Spleen (tissue), 7 donors: ENCODE results near the gene RMC1.

Source experiments
- CTCF ChIP-seq, 11 experiments: fragments of 200-600 bp in 7 of 11; fragments of 450-650 bp in 4 of 11; sonication (generic) in 4 of 11; IDR thresholded peaks in 8 of 11; conservative IDR thresholded peaks in 3 of 11; 1 replicate in 7 of 11; 2 replicates in 4 of 11; pipeline versions ENCODE4 v1.4.0 to v1.8.0; 2016 to 2021; ENCODE audit warnings: antibody characterized with exemption in 11 of 11, inconsistent platforms in 4 of 11, mild to moderate bottlenecking in 1 of 11
- POLR2A ChIP-seq, 3 donors: fragments of 450-650 bp; IDR thresholded peaks; one replicate each; pipeline ENCODE4 v1.5.1; 2017; ENCODE audit warnings: antibody characterized with exemption in 3 of 3, mild to moderate bottlenecking in 1 of 3
- donor health status: DM: no; HTN: no; CAD: no; lungs with moderate emphysema.
- donor health status: DM: no; HTN: no; CAD: no.
- donor health status: DM: no; HTN: no; CAD: no.

DNA sequence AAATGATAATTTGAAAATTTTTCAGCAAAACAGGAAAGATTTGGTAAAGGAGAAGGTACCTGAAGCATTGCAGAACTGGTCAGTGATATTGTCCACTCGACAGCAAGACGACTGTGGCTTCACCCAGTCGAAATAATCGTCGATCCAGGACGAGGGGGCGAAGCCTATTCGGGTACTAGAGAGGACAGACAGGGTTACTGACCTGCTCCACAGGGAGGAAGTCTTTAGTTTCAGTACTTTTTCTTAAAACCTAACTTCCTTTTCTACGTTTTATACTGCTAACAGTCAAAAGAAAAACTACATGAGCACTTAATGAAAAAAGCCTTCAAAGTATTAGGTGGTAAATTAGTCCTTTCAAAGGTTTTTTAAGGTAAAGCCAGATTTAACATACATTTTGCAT lies 36.0 kb downstream of the RMC1 start:
- no peak for TF ChIP-seq CTCF (IDR thresholded peaks at IDR 0.05 in 8 of 11, conservative IDR thresholded peaks at IDR 0.05 in 3 of 11)
- TF ChIP-seq POLR2A (IDR thresholded peaks at IDR 0.05) = no peak
